HG03457 (cell line): ENCODE measurements around the gene STK11IP.

Experiments
- ATAC-seq: cut with Tn5 transposase; IDR thresholded peaks from one replicate; pipeline ENCODE4 v1.9.1; 2021; ENCODE audit warnings: moderate number of reproducible peaks; ENCODE audit not compliant: unreplicated experiment

The STK11IP gene

DNA sequence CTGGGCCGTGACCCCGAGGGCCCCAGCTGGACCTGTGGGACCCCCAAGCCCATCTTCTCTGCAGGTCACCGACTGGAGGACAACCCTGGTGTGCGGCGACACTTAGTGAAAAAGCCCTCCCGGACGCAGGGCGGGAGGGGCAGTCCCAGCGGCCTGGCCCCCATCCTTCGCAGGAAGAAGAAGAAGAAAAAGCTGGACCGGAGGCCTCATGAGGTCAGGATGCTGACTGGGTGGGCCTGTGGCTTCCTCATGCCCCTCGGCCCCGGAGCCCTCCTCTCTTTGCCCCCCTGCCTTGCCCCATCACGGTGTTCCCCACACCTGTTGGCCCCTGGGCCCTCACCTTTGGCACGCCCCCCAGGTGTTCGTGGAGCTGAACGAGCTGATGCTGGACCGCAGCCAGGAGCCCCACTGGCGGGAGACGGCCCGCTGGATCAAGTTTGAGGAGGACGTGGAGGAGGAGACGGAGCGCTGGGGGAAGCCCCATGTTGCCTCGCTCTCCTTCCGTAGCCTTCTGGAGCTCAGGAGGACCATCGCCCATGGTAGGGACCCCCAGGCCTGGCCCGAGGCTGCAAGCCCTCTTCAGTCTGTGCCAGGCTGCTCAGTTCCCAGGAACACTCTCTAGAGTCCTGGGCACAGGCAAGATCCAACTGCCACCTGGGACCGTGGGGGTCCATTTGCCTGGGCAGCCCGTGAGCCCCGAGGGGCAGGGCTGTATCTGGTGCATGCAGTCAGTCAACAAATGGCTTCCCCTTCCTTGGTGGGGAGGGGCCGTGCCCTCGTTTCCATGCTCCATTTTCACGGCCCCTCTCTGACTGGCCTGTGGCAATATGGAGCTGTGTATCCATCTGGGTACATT lies 34.5 kb downstream of the STK11IP start:
- ATAC-seq = no peak

DNA sequence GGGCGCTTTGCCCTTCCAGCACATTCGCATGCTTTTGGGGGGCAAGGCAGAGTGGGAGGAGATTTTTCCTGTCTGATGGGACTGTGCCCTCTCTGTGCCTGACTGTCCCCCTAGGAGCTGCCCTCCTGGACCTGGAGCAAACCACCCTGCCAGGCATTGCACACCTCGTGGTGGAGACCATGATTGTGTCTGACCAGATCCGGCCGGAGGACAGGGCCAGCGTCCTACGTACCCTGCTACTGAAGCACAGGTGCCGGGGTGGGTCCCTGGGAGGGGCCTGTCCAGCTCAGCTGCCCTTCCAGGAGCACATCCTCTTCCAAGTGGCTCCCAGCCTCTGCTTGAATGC lies 35.1 kb downstream of the STK11IP start:
- ATAC-seq = no peak

DNA sequence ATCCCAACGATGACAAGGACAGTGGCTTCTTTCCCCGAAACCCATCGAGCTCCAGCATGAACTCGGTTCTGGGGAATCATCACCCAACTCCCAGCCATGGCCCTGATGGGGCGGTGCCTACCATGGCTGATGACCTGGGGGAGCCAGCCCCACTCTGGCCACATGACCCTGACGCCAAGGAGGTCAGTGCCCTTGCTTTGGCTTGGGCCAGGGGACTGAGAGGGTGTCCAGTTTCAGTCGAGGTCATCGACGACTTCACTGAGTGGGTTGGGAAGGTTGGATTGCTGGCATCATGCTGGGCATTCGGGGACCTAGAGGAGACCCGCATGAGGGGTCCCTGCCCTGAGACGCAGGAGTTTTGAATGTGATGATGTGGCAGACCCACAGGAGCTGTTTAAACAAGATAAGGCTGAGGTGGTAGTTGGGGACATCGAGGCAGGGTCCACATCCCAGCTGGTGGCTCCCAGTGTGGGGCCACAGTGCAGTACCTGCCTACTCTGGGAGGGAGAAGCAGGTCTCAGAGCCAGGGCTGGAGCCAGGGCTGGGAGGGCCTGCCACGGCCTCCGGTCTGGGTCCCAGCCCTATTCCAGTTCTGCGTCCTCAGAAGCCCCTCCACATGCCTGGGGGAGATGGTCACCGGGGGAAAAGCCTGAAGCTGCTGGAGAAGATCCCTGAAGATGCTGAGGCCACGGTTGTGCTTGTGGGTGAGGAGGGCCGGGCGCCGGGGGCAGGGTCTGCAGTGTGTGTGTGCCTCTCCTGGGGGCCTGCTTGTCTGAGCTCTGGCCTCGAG lies 35.8 kb downstream of the STK11IP start:
- no peak for ATAC-seq

DNA sequence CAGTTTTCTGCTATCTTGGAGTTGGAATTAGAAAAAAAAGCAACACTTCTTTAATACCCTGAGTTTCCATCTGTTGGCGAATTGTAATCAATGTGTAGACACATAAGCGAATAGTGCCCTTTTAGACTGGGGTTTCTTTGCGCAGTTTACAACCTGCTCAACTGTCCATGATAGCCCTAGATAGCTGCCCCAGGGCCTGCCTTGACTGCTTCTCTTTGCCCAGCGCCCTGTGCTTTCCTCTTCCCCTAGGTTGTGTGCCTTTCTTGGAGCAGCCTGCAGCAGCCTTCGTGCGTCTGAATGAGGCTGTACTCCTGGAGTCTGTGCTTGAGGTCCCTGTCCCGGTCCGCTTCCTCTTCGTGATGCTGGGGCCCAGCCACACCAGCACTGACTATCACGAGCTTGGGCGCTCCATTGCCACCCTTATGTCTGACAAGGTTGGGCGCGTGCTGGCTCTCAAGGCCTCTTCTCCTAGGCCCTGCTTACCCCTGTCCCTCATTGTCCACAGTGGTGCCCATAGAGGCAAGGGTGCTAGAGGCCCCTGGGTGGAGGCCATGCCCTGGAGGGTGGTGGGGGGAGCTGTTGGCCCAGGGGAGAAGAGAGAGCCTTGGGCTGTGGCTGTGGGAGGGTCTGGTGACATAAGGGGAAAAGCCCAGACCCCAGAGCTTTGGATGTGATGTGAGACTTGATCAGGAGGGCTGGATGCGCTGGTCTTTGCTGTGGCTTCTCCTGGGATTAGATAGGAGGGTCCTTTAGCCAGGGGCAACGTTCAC lies 36.7 kb downstream of the STK11IP start:
- ATAC-seq = no peak

DNA sequence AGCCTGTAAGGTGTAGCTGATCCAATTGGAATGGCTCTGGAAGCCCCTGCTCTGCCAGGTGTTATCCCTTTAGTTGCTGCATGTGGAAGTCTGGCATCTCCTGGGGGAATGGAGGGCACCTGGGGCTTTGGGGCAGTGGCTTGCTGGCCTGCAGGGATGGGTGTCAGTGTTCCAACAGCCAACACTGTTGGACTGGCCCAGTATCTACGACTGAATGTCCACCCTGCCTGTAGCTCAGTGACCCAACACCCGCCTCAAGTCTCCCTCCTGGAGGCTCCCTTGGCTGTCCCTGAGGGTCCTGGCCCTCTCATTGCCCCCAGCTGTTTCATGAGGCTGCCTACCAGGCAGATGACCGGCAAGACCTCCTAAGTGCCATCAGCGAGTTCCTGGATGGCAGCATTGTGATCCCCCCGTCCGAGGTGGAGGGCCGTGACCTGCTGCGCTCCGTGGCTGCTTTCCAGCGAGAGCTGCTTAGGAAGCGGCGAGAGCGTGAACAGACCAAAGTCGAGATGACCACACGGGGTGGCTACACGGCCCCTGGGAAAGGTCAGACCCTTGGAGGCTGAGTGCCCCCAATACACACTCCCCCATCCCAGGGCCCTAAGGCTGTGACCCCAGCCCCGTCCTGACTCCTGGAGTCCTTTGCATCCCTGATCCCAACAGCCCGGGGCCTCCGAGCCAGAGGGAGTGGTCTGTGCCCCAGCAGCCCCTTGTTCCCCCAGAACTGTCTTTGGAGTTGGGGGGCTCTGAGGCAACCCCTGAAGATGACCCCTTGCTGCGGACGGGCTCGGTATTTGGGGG lies 37.5 kb downstream of the STK11IP start:
- no peak for ATAC-seq

DNA sequence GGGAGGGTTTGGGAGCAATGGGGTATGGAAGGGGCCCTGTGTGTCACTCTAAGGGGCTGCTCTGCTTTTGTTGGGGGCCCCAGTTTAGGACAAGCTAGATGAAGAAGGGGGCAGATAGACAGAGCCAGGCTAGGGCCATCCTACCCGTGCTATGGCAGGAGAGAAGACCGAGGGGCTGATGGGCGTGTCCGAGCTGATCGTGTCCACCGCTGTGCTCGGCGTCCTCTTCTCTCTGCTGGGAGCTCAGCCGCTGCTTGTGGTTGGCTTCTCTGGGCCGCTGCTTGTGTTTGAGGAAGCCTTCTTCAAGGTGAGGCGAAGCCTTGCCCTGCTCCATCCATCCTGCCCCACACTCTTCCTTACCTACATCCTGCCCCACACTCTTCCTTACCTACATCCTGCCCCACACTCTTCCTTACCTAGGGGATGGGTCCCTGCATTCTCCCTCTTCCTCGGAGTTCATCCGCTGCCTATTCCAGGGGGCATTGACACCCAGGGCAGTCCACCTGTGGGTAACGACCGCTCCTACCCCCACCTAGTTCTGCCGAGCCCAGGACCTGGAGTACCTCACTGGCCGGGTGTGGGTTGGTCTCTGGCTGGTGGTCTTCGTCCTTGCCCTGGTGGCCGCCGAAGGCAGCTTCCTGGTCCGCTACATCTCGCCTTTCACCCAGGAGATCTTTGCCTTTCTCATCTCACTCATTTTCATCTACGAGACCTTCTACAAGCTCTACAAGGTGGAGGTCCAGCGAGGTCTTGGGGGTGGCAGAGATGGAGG lies 38.7 kb downstream of the STK11IP start:
- ATAC-seq = no peak

DNA sequence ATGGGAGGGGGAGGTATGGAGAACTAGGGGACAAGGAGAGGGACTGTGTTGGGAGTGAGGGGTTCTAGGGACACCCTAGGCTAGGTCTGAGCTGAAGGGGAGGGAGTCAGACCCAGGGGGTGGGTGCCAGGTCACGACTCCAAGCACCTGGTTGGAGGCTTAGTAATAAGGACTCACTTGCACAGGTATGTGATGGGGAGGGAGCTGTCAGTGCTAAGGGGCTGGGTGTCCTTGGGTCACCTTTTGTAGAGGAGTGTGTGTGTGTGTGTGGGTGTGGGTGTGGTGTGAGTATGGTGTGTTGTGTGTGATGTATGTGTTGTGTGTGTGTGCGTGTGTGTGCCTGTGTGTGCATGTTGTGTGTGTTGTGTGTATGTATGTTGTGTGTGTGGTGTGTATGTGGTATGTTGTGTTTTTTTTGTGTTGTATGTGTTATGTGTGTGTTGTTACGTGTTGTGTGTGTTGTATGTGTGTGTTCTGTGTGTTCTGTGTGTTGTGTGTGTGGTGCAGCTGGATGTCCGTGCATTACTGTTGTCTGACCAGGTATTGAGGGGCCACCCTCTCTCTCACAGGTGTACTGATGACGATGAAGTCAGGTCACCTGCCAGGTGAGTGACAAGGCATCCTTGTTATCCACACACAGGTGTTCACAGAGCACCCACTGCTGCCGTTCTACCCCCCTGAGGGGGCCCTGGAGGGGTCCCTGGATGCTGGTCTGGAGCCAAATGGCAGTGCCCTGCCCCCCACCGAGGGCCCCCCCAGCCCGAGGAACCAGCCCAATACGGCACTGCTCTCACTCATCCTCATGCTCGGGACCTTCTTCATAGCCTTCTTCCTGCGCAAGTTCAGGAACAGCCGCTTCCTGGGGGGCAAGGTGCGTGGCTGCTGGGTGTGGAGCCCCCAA lies 39.5 kb downstream of the STK11IP start:
- ATAC-seq = no peak

DNA sequence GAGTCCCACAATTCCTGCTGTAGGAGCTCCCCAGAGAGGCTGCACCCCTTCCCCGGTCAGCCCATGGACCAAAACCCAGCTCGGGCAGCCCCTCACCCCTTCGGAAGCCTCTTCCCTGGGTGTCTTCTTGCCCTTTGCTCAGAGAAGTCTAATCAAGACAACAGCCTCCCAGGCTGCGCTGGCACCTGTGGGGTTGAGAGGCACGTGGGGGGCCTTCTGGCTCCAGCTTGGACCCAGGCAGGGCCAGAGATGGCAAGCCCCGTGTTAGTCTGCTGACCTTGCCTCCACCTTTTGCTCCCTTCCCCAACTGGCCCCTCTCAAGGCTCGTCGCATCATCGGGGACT lies 40.2 kb downstream of the STK11IP start:
- no peak for ATAC-seq

DNA sequence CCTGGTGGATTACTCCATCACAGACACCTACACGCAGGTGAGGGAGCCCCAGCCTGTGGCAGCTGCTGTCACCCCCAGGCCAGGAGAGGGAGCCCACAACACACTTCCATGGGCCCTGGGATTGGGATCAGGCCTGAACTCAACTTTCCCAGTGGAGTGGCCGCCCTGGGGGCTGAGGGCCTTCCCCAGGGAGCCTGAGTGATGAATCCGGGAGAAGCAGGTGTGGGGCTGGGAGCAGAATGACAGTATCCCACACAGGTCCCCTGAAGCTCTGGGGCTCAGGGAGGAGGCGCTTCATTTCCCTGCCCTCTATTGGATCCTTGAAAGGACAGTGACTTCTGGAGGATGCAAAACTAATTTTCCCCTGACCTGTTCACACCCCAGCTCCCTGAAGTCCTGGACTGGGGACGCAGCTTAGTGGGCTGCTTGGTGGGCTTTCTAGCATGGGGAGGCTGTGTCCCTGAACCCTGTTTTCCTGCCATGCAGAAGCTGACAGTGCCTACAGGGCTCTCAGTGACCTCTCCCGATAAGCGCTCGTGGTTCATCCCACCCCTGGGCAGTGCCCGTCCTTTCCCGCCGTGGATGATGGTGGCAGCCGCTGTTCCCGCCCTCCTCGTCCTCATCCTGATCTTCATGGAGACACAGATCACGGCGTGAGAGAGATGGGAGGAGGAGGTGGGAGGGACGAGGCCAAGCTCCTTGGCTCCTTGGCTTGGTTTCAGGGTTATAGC lies 40.7 kb downstream of the STK11IP start:
- no peak for ATAC-seq

DNA sequence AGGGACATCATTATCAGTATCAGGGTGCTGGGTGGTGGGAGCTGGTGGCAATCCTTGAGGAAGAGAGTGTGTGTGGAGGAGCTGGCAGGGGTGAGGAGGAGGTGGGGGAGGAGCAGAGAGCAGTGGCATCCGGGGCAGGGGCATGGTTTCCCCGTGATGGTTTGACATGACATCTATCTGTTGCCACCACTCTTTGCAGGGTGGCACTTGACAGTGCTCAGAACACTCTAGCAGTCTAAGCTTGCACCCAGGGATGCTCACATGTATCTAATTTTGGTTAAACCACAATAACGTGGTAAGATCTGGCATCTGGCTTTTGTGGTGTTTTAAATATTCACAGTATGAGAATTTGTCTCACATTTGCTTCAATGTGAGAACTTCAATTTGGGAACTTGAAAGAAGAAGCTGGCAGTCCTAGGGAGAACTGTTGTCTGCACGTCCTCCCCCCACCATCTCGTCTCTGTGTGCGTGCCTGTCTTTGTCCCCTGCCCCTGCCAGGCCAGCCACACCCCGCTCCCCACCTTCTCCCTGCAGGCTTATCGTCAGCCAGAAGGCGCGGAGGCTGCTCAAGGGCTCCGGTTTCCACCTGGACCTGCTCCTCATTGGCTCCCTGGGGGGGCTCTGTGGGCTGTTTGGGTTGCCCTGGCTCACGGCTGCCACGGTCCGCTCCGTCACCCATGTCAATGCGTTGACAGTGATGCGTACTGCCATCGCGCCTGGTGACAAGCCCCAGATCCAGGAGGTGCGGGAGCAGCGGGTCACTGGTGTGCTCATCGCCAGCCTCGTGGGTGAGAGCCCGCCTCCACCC lies 41.5 kb downstream of the STK11IP start:
- no peak for ATAC-seq

DNA sequence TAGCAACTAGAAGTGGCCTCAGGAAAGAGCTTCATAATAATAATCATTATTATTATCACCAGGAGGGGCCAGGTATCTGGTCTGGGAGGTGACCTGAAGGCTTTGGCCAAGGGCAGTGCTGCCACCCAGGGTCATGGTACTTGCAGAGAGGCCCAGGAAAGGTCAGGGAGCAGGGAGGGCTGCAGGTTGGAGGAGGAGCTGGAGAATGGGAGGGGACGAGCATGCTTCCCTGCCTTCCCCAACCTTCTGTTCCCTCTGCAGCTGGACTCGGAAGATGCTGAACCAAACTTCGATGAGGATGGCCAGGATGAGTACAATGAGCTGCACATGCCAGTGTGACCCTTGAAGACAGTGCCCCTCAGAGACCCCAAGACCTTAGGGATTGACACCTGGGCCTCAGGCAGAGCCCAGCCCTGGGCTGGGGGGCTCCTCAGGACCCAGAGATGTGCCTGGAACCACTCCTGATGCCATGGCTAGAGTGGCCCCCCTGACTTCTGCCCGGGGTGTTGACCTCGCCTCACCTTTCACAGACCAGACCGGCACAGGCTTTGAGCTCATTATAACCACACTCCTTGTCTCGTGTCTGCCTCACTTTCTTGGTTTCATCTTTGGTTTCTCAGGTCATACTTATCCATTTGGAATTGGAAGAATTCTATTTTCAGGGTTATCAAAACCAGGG lies 43.9 kb downstream of the STK11IP start:
- ATAC-seq = no peak

DNA sequence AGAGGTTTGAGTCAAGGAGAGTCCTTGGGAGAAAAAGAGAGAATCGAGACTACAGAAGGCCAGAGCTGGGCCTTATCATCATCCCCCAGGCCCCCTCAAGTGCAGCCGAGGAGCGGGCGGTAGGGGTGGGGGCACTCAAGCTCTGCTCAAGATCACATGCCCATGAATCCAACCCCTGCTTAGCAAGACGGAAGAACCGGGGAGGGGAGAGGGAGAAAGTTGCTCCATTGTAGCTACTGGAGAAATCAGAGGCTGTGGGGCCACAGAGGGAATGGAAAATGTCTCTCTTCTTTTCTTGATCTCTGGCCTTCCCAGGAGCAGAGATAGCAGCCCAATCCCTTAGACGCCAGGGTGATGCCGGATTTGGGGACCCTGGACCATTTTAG lies 44.4 kb downstream of the STK11IP start:
- no peak for ATAC-seq

DNA sequence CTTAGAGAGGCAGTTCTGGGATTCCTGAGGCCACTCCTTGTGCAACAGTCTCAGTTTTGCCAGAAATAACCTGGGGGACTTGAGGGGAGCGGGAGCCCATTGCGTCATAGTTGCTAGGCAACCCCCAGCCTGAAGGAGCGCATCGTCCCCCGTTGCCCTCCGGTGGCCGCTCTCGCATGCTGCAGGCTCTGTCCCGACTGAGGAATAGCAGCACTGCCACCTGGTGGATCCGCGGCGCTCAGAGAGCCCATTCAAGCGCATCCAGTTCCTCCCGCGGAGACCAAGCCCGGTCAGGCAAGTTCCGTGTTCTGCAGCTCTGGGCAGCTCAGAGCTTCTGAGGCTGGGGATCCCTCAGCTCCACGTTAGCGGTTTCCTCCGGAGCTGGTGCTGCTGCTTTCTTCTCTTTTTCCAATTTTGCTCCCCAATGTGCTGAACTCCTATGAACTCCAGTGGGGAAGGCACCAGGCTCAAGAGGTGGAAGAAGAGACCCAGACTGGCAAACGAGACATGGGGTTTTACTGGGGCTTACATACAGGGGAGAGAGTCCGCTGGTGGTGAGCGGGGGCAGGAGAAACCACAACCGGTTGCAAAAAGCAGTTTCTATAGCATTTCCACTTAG lies 44.9 kb downstream of the STK11IP start:
- peak; percentile 96 for ATAC-seq

DNA sequence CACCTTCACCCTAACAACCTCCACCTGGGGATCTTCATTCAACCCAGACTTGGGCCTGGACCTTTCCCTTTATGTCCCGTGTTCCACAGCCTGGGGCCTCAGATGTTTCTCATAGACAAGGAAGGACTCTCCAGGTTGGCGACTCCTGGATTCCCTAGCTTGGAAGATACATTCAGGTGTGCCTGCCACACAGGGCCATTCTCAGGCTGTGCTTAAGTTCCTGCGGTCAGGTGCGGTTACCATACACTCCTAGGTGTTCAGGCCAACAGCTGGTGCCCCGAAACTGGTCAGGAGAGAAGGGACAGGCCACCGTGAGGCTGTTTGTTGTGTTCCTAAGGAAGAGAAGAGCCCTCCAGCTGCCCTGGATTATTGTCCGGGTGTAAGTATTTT lies 45.4 kb downstream of the STK11IP start:
- no peak for ATAC-seq

DNA sequence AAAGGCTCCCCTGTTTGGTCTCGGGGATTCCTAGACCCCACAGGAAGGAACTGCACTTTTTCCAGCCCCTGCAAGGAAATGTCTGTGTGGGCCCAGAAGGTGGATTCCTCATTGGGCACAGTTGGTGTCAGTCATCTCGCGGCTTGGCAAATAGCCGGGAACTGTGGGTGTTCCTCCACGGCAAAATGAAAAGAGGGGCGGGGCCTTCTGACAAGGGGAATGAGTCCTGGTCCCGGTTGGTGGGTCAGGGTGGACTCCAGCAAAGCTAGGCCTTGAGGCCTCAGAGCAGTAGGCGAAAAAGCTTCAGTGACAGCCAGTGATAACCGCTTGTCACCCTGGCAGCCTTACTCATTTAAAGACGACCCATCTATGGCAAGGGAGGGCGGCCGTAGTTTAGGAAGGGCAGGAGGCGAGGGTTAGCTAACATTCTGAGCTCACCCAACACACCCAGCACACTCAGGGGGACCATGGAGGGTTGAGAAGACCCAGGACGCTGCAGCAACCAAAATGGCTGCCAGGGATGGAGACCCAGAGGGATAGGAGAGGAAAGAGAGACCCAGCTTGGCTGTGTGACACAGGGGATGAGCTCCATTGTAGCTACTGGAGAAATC lies 46.2 kb downstream of the STK11IP start:
- no peak for ATAC-seq

DNA sequence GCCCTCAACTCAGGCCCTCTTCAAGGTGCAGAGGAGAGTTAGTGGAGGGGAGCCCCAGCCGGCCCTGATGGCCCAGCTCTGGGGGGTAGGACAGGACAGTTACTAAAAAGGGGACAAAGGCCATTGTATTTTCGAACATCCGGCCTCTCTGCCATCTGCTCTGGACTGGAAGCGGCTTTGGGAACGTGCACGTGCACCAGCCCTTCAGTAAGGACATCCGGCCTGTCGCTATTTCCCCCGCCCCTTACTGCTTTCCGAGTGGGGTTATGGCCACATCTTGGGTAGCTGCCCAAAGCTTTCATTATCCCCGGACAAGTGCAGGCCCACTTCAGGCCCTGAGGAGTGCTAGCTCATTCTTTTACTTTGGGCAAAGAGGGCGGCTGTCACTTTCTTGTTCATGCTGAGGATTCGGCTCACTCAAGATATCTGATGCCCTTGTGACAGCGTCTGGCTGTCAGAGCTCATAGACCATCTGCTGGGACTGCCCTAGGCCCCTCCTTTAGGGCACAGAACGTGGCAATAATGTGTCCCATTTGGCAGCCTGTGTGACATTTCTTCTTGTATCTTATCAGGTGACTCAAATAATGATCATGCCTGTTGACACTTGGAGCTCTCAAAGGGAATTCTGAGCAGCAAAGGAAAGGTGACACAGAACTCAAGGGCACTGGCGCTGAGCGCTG lies 47.3 kb downstream of the STK11IP start:
- no peak for ATAC-seq
